HL-60 (cell line): ENCODE results near the gene BMP2K.

Experiments
- DNase-seq, 2 experiments: peaks; one replicate each; pipeline ENCODE4 v3.0.0-alpha.2; 2010 to 2020; ENCODE audit warnings: low read depth in 1 of 2, low spot score in 1 of 2
- H3K27ac ChIP-seq: fragments of 250-450 bp; sonication (Bioruptor Pico); replicated peaks from 2 replicates; pipeline ENCODE4 v1.5.1; 2020; ENCODE audit warnings: mild to moderate bottlenecking, moderate library complexity
- H3K27me3 ChIP-seq: fragments of 250-450 bp; sonication (Bioruptor Pico); 2 replicates; pipeline ENCODE4 v1.5.1; 2021; ENCODE audit warnings: mild to moderate bottlenecking, moderate library complexity; ENCODE audit not compliant: insufficient read depth, poor library complexity, severe bottlenecking
- H3K4me3 ChIP-seq: replicated peaks from 2 replicates; pipeline ENCODE4 v1.5.1; 2011; ENCODE audit warnings: mild to moderate bottlenecking, control low read depth, low read length; ENCODE audit not compliant: insufficient read depth
- GABPA ChIP-seq: IDR thresholded peaks from 2 replicates; pipeline ENCODE4 v1.6.1; 2012; ENCODE audit warnings: low read depth
- POLR2AphosphoS5 ChIP-seq: IDR thresholded peaks from 2 replicates; pipeline ENCODE4 v1.6.1; 2012; ENCODE audit warnings: low read depth
- SPI1 ChIP-seq: IDR thresholded peaks from 2 replicates; pipeline ENCODE4 v1.6.1; 2012; ENCODE audit warnings: low read depth, mild to moderate bottlenecking, borderline replicate concordance
- TF ChIP-seq, protein P1 (sequence below): IDR thresholded peaks from 2 replicates; pipeline ENCODE4 v1.6.1; 2012; ENCODE audit warnings: low read depth; ENCODE audit not compliant: insufficient replicate concordance
- TF ChIP-seq, protein P2 (sequence below): IDR thresholded peaks from one replicate; pipeline ENCODE4 v1.5.1; 2011; ENCODE audit warnings: low read length, control low read depth, inconsistent platforms; ENCODE audit not compliant: insufficient read depth

BMP2K gene

DNA sequence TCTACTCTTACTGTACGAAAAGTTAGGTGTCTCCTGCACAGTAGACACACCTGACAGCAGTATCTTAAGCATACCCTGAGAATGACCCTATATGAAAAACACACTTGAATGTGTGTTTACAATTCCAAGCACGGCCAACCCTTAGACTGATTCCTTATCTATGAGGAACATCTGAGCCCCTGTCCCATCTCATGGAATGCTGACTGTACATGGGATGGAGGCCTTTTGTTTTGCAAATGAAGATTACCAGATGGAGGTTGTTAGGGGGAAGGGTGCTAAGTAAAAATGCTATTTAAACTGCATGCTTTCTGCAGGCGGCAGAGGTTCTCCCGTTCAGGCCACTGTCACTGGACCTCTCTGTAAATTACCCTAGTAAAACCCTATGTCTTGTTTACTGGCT, 160.8 kb downstream of the BMP2K start:
- no peak overlapping the region for H3K27ac ChIP-seq
- no peak overlapping the region for H3K4me3 ChIP-seq
- TF ChIP-seq, protein P1, sequence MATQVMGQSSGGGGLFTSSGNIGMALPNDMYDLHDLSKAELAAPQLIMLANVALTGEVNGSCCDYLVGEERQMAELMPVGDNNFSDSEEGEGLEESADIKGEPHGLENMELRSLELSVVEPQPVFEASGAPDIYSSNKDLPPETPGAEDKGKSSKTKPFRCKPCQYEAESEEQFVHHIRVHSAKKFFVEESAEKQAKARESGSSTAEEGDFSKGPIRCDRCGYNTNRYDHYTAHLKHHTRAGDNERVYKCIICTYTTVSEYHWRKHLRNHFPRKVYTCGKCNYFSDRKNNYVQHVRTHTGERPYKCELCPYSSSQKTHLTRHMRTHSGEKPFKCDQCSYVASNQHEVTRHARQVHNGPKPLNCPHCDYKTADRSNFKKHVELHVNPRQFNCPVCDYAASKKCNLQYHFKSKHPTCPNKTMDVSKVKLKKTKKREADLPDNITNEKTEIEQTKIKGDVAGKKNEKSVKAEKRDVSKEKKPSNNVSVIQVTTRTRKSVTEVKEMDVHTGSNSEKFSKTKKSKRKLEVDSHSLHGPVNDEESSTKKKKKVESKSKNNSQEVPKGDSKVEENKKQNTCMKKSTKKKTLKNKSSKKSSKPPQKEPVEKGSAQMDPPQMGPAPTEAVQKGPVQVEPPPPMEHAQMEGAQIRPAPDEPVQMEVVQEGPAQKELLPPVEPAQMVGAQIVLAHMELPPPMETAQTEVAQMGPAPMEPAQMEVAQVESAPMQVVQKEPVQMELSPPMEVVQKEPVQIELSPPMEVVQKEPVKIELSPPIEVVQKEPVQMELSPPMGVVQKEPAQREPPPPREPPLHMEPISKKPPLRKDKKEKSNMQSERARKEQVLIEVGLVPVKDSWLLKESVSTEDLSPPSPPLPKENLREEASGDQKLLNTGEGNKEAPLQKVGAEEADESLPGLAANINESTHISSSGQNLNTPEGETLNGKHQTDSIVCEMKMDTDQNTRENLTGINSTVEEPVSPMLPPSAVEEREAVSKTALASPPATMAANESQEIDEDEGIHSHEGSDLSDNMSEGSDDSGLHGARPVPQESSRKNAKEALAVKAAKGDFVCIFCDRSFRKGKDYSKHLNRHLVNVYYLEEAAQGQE: no peak
- TF ChIP-seq POLR2AphosphoS5 (no peak), SPI1 (no peak), GABPA (no peak)
- TF ChIP-seq, protein P2, sequence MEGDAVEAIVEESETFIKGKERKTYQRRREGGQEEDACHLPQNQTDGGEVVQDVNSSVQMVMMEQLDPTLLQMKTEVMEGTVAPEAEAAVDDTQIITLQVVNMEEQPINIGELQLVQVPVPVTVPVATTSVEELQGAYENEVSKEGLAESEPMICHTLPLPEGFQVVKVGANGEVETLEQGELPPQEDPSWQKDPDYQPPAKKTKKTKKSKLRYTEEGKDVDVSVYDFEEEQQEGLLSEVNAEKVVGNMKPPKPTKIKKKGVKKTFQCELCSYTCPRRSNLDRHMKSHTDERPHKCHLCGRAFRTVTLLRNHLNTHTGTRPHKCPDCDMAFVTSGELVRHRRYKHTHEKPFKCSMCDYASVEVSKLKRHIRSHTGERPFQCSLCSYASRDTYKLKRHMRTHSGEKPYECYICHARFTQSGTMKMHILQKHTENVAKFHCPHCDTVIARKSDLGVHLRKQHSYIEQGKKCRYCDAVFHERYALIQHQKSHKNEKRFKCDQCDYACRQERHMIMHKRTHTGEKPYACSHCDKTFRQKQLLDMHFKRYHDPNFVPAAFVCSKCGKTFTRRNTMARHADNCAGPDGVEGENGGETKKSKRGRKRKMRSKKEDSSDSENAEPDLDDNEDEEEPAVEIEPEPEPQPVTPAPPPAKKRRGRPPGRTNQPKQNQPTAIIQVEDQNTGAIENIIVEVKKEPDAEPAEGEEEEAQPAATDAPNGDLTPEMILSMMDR: no peak
- no peak for DNase-seq
- H3K27me3 ChIP-seq: no peaks in the 10 kb centered on the region

- Histone ChIP-seq H3K27ac (no peak overlapping the region), H3K27me3 (no peaks in the 10 kb centered on the region), H3K4me3 (no peak overlapping the region)
- TF ChIP-seq, protein P2: no peak
- TF ChIP-seq, protein P1: no peak
- TF ChIP-seq GABPA (no peak), SPI1 (no peak)
- DNase-seq: peak in 1 of 2 experiments; percentile 26
Observed at GRCh38 chr4:78937837-78938236, 161.7 kb downstream of the BMP2K start.

- Histone ChIP-seq H3K4me3 (peak overlapping the region; percentile 97), H3K27me3 (no peaks in the 10 kb centered on the region), H3K27ac (peak overlapping the region; percentile 24; the same call in 1 of the 2 replicates)
- TF ChIP-seq SPI1 (no peak), POLR2AphosphoS5 (no peak), GABPA (no peak)
- TF ChIP-seq, protein P1: no peak
- TF ChIP-seq, protein P2: no peak
- peak in 1 of 2 experiments; percentile 16 for DNase-seq
Observed at GRCh38 chr4:78938474-78938867, 162.3 kb downstream of the BMP2K start.
